ENCODE measurements around the gene EXOC3L4. TPM values are rescaled to one million over a fixed set of nuclear protein-coding genes. Genes with fewer than 3 reads are reported as not detected.
"Not testable (repeated sequence)": the region's sequence is repeated elsewhere in the genome, so short reads cannot be mapped to it uniquely, and the experiment has no call there.

EXOC3L4 gene
- 0.26 and 0.50 TPM in 2 replicates for total RNA-seq
- 0.18 and 0.39 TPM in 2 replicates for polyA plus RNA-seq
- polyA plus RNA-seq (2012): 0.16 and 0.51 TPM in 2 replicates
- polyA minus RNA-seq (ENCODE audit: low replicate concordance): not detected in 2 replicates

DNA sequence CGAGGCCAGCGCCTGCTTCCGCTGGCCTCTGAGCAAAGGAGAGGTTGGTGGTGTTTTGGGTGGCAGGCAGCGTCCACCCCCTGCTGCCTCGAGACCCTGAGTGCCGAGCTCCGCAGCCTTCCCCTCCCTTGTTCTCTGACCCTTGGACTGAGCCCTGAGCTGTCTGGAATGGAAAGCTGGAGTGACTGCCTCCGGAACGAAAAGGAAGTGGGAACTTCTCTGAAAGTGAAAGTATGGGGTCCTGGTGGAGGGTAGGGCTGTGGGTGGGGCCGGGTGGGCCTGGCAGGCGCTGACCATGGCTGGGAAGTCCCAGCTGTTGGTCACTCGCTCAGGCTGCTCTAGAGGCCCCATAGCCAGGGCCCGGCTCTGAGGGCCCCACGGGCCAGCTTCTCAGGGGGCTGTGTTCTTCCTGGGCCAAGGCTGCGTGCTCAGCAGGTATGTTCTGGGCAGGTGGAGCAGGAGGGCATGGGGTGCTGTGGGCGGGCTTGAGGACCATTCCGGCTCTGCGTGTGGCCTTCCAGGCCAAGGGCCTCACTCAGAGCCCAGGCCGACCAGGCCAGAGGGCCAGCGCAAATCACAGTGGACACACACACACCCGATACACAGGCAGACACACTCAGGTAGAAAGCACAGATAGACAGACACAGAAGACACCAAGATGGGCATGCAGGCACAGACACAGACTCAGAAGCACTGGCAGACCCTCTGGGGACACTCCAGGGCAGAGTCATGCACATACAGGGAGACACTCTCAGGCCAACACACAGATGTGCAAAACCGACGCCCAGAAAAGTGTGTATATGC is at the start of gene EXOC3L4:
EXOC3L4 (plus strand) TSS at position 320 of the 804 bp plus-strand sequence. CDS start 5,495 bp downstream, outside the sequence.
- H3K9ac ChIP-seq (ENCODE audit: insufficient read depth, low read length): peak within 1 kb of the TSS; percentile 59
- peak within 1 kb of the TSS; percentile 88 for H2AFZ ChIP-seq (ENCODE audit: low read length)
- peak within 1 kb of the TSS; percentile 66 for H3K4me2 ChIP-seq (ENCODE audit: extremely low read depth, insufficient read depth, low read length)
- H3K4me1 ChIP-seq (ENCODE audit: control insufficient read depth, extremely low read depth, insufficient read depth, low read length): peaks cover 4% of the 10 kb centered on the region
- H3K79me2 ChIP-seq (ENCODE audit: control insufficient read depth, insufficient read depth, low read length): no peaks in the 10 kb centered on the region
- H3K36me3 ChIP-seq (ENCODE audit: control insufficient read depth, insufficient read depth, low read length): no peaks in the 10 kb centered on the region
- no peaks in the 10 kb centered on the region for H3K9me3 ChIP-seq (ENCODE audit: control insufficient read depth, insufficient read depth, low read depth, low read length)
- TF ChIP-seq, protein P1, sequence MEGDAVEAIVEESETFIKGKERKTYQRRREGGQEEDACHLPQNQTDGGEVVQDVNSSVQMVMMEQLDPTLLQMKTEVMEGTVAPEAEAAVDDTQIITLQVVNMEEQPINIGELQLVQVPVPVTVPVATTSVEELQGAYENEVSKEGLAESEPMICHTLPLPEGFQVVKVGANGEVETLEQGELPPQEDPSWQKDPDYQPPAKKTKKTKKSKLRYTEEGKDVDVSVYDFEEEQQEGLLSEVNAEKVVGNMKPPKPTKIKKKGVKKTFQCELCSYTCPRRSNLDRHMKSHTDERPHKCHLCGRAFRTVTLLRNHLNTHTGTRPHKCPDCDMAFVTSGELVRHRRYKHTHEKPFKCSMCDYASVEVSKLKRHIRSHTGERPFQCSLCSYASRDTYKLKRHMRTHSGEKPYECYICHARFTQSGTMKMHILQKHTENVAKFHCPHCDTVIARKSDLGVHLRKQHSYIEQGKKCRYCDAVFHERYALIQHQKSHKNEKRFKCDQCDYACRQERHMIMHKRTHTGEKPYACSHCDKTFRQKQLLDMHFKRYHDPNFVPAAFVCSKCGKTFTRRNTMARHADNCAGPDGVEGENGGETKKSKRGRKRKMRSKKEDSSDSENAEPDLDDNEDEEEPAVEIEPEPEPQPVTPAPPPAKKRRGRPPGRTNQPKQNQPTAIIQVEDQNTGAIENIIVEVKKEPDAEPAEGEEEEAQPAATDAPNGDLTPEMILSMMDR (conservative IDR thresholded peaks at IDR 0.05 in 1 of 2, IDR thresholded peaks at IDR 0.05 in 1 of 2; ENCODE audit: low read depth in 1 of 2, low read length in 2 of 2): no peak
- TF ChIP-seq EZH2 (IDR thresholded peaks at IDR 0.05; ENCODE audit: low read length, missing control alignments): no peak
- peak within 1 kb of the TSS in 2 of 4 experiments; percentile 11 to 26 for H3K4me3 ChIP-seq (replicated peaks in 1 of 4; ENCODE audit: control extremely low read depth in 1 of 4, insufficient read depth in 1 of 4, low read depth in 3 of 4, low read length in 4 of 4)
- H3K27ac ChIP-seq (ENCODE audit: insufficient read depth, low read length): no peak within 1 kb of the TSS
- H4K20me1 ChIP-seq (ENCODE audit: control insufficient read depth, extremely low read depth, insufficient read depth, low read length): no peaks in the 10 kb centered on the region
- H3K27me3 ChIP-seq (ENCODE audit: control insufficient read depth, insufficient read depth, low read length): no peaks in the 10 kb centered on the region
- peak in 1 of 2 donors; percentile 50 for DNase-seq (ENCODE audit: low read depth in 2 of 2)

DNA sequence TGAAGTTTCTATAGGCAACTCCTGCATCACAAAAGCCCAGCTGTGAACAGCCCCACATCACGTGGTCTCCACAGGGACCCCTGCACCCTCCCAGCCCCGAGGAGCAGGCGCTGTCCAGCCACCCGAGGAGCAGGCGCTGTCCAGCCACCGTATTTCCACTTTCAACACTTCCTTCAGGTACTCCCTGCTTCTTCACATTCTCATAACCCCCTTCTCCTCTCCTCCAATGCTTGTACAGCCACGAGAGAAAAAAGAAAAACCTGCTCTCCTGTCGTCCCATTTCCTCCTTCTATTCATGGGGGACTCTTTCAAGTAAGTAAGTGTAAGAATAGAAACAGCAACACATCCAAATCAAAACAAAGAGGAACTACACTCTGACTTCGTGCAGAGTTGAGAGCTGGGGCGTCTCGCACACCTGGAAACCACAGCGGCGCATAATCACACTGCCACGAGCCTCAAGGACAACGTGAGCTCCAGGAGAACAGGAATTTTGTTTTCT is 49.1 kb upstream of the EXOC3L4 start:
- no peak overlapping the region for H3K4me2 ChIP-seq (ENCODE audit: extremely low read depth, insufficient read depth, low read length)
- no peak for DNase-seq (ENCODE audit: low read depth in 2 of 2)
- no peaks in the 10 kb centered on the region for H3K27me3 ChIP-seq (ENCODE audit: control insufficient read depth, insufficient read depth, low read length)
- TF ChIP-seq EZH2 (IDR thresholded peaks at IDR 0.05; ENCODE audit: low read length, missing control alignments): no peak
- TF ChIP-seq, protein P1 (conservative IDR thresholded peaks at IDR 0.05 in 1 of 2, IDR thresholded peaks at IDR 0.05 in 1 of 2; ENCODE audit: low read depth in 1 of 2, low read length in 2 of 2): no peak
- no peaks in the 10 kb centered on the region for H4K20me1 ChIP-seq (ENCODE audit: control insufficient read depth, extremely low read depth, insufficient read depth, low read length)
- no peak overlapping the region for H3K9ac ChIP-seq (ENCODE audit: insufficient read depth, low read length)
- no peak overlapping the region for H3K27ac ChIP-seq (ENCODE audit: insufficient read depth, low read length)
- no peak overlapping the region for H3K4me3 ChIP-seq (replicated peaks in 1 of 4; ENCODE audit: control extremely low read depth in 1 of 4, insufficient read depth in 1 of 4, low read depth in 3 of 4, low read length in 4 of 4)
- H3K4me1 ChIP-seq (ENCODE audit: control insufficient read depth, extremely low read depth, insufficient read depth, low read length): no peaks in the 10 kb centered on the region
- peaks cover 79% of the 10 kb centered on the region for H3K79me2 ChIP-seq (ENCODE audit: control insufficient read depth, insufficient read depth, low read length)
- no peak overlapping the region for H2AFZ ChIP-seq (ENCODE audit: low read length)
- H3K36me3 ChIP-seq (ENCODE audit: control insufficient read depth, insufficient read depth, low read length): peaks cover 3% of the 10 kb centered on the region
- no peaks in the 10 kb centered on the region for H3K9me3 ChIP-seq (ENCODE audit: control insufficient read depth, insufficient read depth, low read depth, low read length)

DNA sequence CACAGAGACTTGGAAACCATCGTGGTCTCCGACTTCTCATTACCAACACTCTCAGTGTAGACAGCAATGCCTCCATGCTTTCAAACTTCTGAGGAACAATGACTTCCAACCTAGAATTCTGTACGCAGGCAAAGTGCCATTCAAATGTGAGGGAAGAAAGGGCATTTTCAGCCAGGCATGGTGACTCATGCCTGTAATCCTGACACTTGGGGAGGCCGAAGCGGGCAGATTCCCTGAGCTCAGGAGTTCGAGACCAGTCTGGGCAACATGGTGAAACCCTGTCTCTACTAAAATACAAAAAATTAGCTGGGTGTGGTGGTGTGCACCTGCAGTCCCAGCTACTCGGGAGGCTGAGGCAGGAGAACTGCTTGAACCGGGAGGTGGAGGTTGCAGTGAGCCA is 47.1 kb upstream of the EXOC3L4 start:
- H3K4me2 ChIP-seq (ENCODE audit: extremely low read depth, insufficient read depth, low read length); H4K20me1 ChIP-seq (ENCODE audit: control insufficient read depth, extremely low read depth, insufficient read depth, low read length); H3K27ac ChIP-seq (ENCODE audit: insufficient read depth, low read length): not testable (repeated sequence)

More for the DNA sequence above, 47.1 kb upstream of the EXOC3L4 start:
- H3K4me3 ChIP-seq (replicated peaks in 1 of 4; ENCODE audit: control extremely low read depth in 1 of 4, insufficient read depth in 1 of 4, low read depth in 3 of 4, low read length in 4 of 4); DNase-seq (ENCODE audit: low read depth in 2 of 2); H2AFZ ChIP-seq (ENCODE audit: low read length); H3K36me3 ChIP-seq (ENCODE audit: control insufficient read depth, insufficient read depth, low read length); H3K4me1 ChIP-seq (ENCODE audit: control insufficient read depth, extremely low read depth, insufficient read depth, low read length); H3K27me3 ChIP-seq (ENCODE audit: control insufficient read depth, insufficient read depth, low read length); H3K9ac ChIP-seq (ENCODE audit: insufficient read depth, low read length); H3K9me3 ChIP-seq (ENCODE audit: control insufficient read depth, insufficient read depth, low read depth, low read length): not testable (repeated sequence)
- H3K79me2 ChIP-seq (ENCODE audit: control insufficient read depth, insufficient read depth, low read length): peaks cover 83% of the 10 kb centered on the region
